ENCODE data around the gene ANKRD30A.

GRCh38 chr10:37146443-37146842 is 21.0 kb downstream of the ANKRD30A start:
- TF ChIP-seq CTCF (IDR thresholded peaks at IDR 0.05) (no peak), EP300 (IDR thresholded peaks at IDR 0.05) (no peak), POLR2A (IDR thresholded peaks at IDR 0.05) (no peak)
